GM13977 (cell line): ENCODE results near the gene PPP1R9B.
A peak's percentile ranks its signal among the peaks of the same experiment; 100 is the strongest.

ENCODE experiments used
- DNase-seq: peaks from one replicate; pipeline ENCODE4 v3.0.0; 2012; ENCODE audit warnings: low spot score
- CTCF ChIP-seq: IDR thresholded peaks from 2 replicates; pipeline ENCODE4 v1.5.1; 2012; ENCODE audit warnings: mild to moderate bottlenecking, control low read depth; ENCODE audit not compliant: insufficient read depth; ENCODE audit errors: extremely low read depth, missing control alignments
- in situ Hi-C: fragments of 300-500 bp; cut with MboI; formaldehyde crosslinking; loops from one replicate; pipeline ENCODE4 v1.12.0; 2022; ENCODE audit warnings: low sequenced_read_pairs, low pct_unique_long_range_greater_than_20kb, mixed read lengths, inconsistent platforms; ENCODE audit not compliant: unreplicated experiment

Gene PPP1R9B

GRCh38 chr17:50163843-50164696 is 13.6 kb upstream of the PPP1R9B start:
- no peak for TF ChIP-seq CTCF
- DNase-seq, result peak; percentile 68
- in situ Hi-C loops, result no loop called here

GRCh38 chr17:50162466-50163254 is 12.2 kb upstream of the PPP1R9B start:
- in situ Hi-C loops, result no loop called here
- no peak for TF ChIP-seq CTCF
- no peak for DNase-seq

- in situ Hi-C loops, result no loop called here
- DNase-seq, result no peak
- no peak for TF ChIP-seq CTCF
Observed at GRCh38 chr17:50161911-50162288, 11.4 kb upstream of the PPP1R9B start.

GRCh38 chr17:50161023-50161910 is 10.8 kb upstream of the PPP1R9B start:
- peak; percentile 99 for DNase-seq
- TF ChIP-seq CTCF, result peak; percentile 97
- in situ Hi-C loops, result no loop called here

- TF ChIP-seq CTCF, result no peak
- in situ Hi-C loops, result no loop called here
- no peak for DNase-seq
Observed at GRCh38 chr17:50157891-50158290, 7.4 kb upstream of the PPP1R9B start.
